ENCODE data around the gene RHAG. TPM values are rescaled to one million over a fixed set of nuclear protein-coding genes. Genes with fewer than 3 reads are reported as not detected.
A peak's percentile ranks its signal among the peaks of the same experiment; 100 is the strongest.
"Not testable (repeated sequence)": the region's sequence is repeated elsewhere in the genome, so short reads cannot be mapped to it uniquely, and the experiment has no call there.

RHAG gene
- not detected for total RNA-seq (ENCODE audit: insufficient read depth, low replicate concordance)

- DNase-seq (ENCODE audit: low spot score), result no peak
These were observed at the start of gene RHAG for GRCh38 chr6:49636713-49637349. RHAG (minus strand) TSS chr6:49636839; CDS start chr6:49636812, 27 bp downstream.

- DNase-seq (ENCODE audit: low spot score), result no peak
These were observed 40.1 kb upstream of the RHAG start for GRCh38 chr6:49676671-49677281.

- no peak for DNase-seq (ENCODE audit: low spot score)
These were observed 39.2 kb upstream of the RHAG start for GRCh38 chr6:49675816-49676215.

- DNase-seq (ENCODE audit: low spot score), result peak; percentile 28
These were observed 31.5 kb upstream of the RHAG start for GRCh38 chr6:49668083-49668511.

GRCh38 chr6:49666930-49667757 is 30.5 kb upstream of the RHAG start:
- no peak for DNase-seq (ENCODE audit: low spot score)

- no peak for DNase-seq (ENCODE audit: low spot score)
These were observed 29.8 kb upstream of the RHAG start for GRCh38 chr6:49666480-49666879.

GRCh38 chr6:49664817-49665216 is 28.2 kb upstream of the RHAG start:
- DNase-seq (ENCODE audit: low spot score), result no peak

GRCh38 chr6:49664054-49664453 is 27.4 kb upstream of the RHAG start:
- DNase-seq (ENCODE audit: low spot score), result not testable (repeated sequence)

GRCh38 chr6:49662892-49663261 is 26.2 kb upstream of the RHAG start:
- no peak for DNase-seq (ENCODE audit: low spot score)

- no peak for DNase-seq (ENCODE audit: low spot score)
These were observed 25.7 kb upstream of the RHAG start for GRCh38 chr6:49662231-49662891.

- DNase-seq (ENCODE audit: low spot score), result no peak
These were observed 17.3 kb upstream of the RHAG start for GRCh38 chr6:49653942-49654341.

- no peak for DNase-seq (ENCODE audit: low spot score)
These were observed 16.8 kb upstream of the RHAG start for GRCh38 chr6:49653438-49653837.

GRCh38 chr6:49651239-49651638 is 14.6 kb upstream of the RHAG start:
- DNase-seq (ENCODE audit: low spot score), result no peak

- no peak for DNase-seq (ENCODE audit: low spot score)
These were observed 13.3 kb upstream of the RHAG start for GRCh38 chr6:49649988-49650387.

- DNase-seq (ENCODE audit: low spot score), result no peak
These were observed 11.4 kb upstream of the RHAG start for GRCh38 chr6:49648036-49648435.

GRCh38 chr6:49647476-49647875 is 10.8 kb upstream of the RHAG start:
- no peak for DNase-seq (ENCODE audit: low spot score)

- DNase-seq (ENCODE audit: low spot score), result no peak
These were observed 10.3 kb upstream of the RHAG start for GRCh38 chr6:49646942-49647341.

GRCh38 chr6:49646130-49646824 is 9.6 kb upstream of the RHAG start:
- peak; percentile 3 for DNase-seq (ENCODE audit: low spot score)

GRCh38 chr6:49645139-49645538 is 8.5 kb upstream of the RHAG start:
- no peak for DNase-seq (ENCODE audit: low spot score)

- DNase-seq (ENCODE audit: low spot score), result no peak
These were observed 2.7 kb upstream of the RHAG start for GRCh38 chr6:49639177-49639817.

GRCh38 chr6:49637350-49637731 is 702 bp upstream of the RHAG start:
- DNase-seq (ENCODE audit: low spot score), result no peak
